Measurements from ENCODE around the gene NSG1.

NSG1 gene

DNA sequence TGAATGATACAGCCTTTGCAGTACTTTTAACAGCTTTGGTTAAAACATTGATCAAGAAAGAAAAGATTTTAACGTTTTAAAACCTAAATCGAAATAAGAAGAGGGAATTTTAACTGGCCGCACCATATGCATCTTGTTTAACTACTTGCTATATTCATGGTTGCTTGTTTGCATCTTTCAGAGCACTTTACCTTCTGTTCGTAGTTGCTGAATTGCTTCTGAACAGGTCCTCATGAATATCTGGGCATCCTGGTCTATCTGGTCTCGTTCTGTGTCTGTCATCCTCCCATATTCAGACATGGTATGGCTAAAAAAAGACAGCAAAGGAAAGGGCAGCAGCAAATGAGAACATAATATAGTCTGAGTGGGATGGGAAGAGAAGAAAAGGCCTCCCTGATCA lies 72.3 kb downstream of the NSG1 start:
- TF ChIP-seq GABPA (IDR thresholded peaks at IDR 0.05; ENCODE audit: low read depth) (no peak), SPI1 (IDR thresholded peaks at IDR 0.05; ENCODE audit: borderline replicate concordance, low read depth) (no peak), POLR2AphosphoS5 (IDR thresholded peaks at IDR 0.05; ENCODE audit: low read depth) (no peak)
- TF ChIP-seq, protein P1, sequence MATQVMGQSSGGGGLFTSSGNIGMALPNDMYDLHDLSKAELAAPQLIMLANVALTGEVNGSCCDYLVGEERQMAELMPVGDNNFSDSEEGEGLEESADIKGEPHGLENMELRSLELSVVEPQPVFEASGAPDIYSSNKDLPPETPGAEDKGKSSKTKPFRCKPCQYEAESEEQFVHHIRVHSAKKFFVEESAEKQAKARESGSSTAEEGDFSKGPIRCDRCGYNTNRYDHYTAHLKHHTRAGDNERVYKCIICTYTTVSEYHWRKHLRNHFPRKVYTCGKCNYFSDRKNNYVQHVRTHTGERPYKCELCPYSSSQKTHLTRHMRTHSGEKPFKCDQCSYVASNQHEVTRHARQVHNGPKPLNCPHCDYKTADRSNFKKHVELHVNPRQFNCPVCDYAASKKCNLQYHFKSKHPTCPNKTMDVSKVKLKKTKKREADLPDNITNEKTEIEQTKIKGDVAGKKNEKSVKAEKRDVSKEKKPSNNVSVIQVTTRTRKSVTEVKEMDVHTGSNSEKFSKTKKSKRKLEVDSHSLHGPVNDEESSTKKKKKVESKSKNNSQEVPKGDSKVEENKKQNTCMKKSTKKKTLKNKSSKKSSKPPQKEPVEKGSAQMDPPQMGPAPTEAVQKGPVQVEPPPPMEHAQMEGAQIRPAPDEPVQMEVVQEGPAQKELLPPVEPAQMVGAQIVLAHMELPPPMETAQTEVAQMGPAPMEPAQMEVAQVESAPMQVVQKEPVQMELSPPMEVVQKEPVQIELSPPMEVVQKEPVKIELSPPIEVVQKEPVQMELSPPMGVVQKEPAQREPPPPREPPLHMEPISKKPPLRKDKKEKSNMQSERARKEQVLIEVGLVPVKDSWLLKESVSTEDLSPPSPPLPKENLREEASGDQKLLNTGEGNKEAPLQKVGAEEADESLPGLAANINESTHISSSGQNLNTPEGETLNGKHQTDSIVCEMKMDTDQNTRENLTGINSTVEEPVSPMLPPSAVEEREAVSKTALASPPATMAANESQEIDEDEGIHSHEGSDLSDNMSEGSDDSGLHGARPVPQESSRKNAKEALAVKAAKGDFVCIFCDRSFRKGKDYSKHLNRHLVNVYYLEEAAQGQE (IDR thresholded peaks at IDR 0.05; ENCODE audit: insufficient replicate concordance, low read depth), result no peak
- TF ChIP-seq, protein P2, sequence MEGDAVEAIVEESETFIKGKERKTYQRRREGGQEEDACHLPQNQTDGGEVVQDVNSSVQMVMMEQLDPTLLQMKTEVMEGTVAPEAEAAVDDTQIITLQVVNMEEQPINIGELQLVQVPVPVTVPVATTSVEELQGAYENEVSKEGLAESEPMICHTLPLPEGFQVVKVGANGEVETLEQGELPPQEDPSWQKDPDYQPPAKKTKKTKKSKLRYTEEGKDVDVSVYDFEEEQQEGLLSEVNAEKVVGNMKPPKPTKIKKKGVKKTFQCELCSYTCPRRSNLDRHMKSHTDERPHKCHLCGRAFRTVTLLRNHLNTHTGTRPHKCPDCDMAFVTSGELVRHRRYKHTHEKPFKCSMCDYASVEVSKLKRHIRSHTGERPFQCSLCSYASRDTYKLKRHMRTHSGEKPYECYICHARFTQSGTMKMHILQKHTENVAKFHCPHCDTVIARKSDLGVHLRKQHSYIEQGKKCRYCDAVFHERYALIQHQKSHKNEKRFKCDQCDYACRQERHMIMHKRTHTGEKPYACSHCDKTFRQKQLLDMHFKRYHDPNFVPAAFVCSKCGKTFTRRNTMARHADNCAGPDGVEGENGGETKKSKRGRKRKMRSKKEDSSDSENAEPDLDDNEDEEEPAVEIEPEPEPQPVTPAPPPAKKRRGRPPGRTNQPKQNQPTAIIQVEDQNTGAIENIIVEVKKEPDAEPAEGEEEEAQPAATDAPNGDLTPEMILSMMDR (IDR thresholded peaks at IDR 0.05; ENCODE audit: insufficient read depth, low read length), result no peak
- Histone ChIP-seq H3K27me3 (ENCODE audit: insufficient read depth, poor library complexity, severe bottlenecking) (no peaks in the 10 kb centered on the region), H3K4me3 (replicated peaks; ENCODE audit: insufficient read depth, low read length) (no peak overlapping the region), H3K27ac (replicated peaks) (no peak overlapping the region)
- DNase-seq (ENCODE audit: low read depth in 1 of 2, low spot score in 1 of 2), result no peak

DNA sequence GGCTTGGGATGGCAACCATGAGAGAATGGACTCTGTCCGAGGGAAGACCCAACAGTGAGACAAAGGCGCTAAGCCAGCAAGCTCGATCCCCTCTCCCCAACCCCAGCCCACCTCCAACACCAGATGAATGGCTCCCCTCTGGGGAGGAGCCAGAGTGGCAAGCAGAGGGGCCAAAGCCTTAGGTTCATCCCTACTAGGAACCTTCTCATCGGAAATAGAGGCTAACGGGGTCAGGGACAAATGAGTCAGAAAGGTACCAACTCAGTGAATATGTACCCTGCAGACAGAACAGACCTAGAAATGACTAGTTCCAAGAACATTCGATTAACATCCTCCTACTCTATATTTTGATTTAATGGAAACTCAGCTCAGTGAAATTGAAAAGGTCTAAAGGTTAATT lies 73.9 kb downstream of the NSG1 start:
- DNase-seq (ENCODE audit: low read depth in 1 of 2, low spot score in 1 of 2), result no peak
- no peak for TF ChIP-seq GABPA (IDR thresholded peaks at IDR 0.05; ENCODE audit: low read depth)
- no peak for TF ChIP-seq SPI1 (IDR thresholded peaks at IDR 0.05; ENCODE audit: borderline replicate concordance, low read depth)
- TF ChIP-seq, protein P1 (IDR thresholded peaks at IDR 0.05; ENCODE audit: insufficient replicate concordance, low read depth), result no peak
- TF ChIP-seq POLR2AphosphoS5 (IDR thresholded peaks at IDR 0.05; ENCODE audit: low read depth), result no peak
- TF ChIP-seq, protein P2 (IDR thresholded peaks at IDR 0.05; ENCODE audit: insufficient read depth, low read length), result no peak
- Histone ChIP-seq H3K27me3 (ENCODE audit: insufficient read depth, poor library complexity, severe bottlenecking) (no peaks in the 10 kb centered on the region), H3K4me3 (replicated peaks; ENCODE audit: insufficient read depth, low read length) (no peak overlapping the region), H3K27ac (replicated peaks) (no peak overlapping the region)

DNA sequence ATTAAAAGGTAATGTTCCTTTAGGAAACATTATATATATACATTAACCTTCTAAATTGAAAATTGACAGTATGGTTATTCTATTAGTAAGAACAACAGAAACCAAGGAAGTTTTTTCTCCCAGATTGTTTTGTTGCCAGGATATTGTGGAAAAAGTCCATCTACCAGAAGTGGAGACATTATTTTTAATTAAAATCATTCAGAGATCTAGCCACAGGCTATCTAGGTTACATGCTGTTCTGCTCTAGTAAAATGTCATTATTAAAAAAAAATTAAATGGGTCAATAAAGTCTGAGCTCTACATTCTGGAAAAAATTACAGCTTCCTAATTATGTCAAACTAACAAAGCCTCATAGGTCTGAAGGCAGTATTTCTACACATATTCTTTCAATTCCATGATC lies 74.3 kb downstream of the NSG1 start:
- no peak for DNase-seq (ENCODE audit: low read depth in 1 of 2, low spot score in 1 of 2)
- Histone ChIP-seq H3K27ac (replicated peaks) (no peak overlapping the region), H3K27me3 (ENCODE audit: insufficient read depth, poor library complexity, severe bottlenecking) (no peaks in the 10 kb centered on the region), H3K4me3 (replicated peaks; ENCODE audit: insufficient read depth, low read length) (no peak overlapping the region)
- no peak for TF ChIP-seq SPI1 (IDR thresholded peaks at IDR 0.05; ENCODE audit: borderline replicate concordance, low read depth)
- TF ChIP-seq, protein P1 (IDR thresholded peaks at IDR 0.05; ENCODE audit: insufficient replicate concordance, low read depth), result no peak
- no peak for TF ChIP-seq GABPA (IDR thresholded peaks at IDR 0.05; ENCODE audit: low read depth)
- no peak for TF ChIP-seq POLR2AphosphoS5 (IDR thresholded peaks at IDR 0.05; ENCODE audit: low read depth)
- TF ChIP-seq, protein P2 (IDR thresholded peaks at IDR 0.05; ENCODE audit: insufficient read depth, low read length), result no peak
